ENCODE results near the gene JMJD8.

Gene JMJD8

GRCh38 chr16:729768-730665, 45.9 kb upstream of the JMJD8 start:
- no peak for TF ChIP-seq CTCF (conservative IDR thresholded peaks at IDR 0.05; ENCODE audit: control insufficient read depth, insufficient read depth, low read depth, low read length)
- H3K4me3 ChIP-seq (ENCODE audit: control insufficient read depth, low read depth, low read length), result no peak overlapping the region
- DNase-seq (ENCODE audit: low read depth), result no peak

GRCh38 chr16:728890-729744, 45.0 kb upstream of the JMJD8 start:
- no peak for TF ChIP-seq CTCF (conservative IDR thresholded peaks at IDR 0.05; ENCODE audit: control insufficient read depth, insufficient read depth, low read depth, low read length)
- DNase-seq (ENCODE audit: low read depth), result no peak
- peak overlapping the region; percentile 33 for H3K4me3 ChIP-seq (ENCODE audit: control insufficient read depth, low read depth, low read length)

GRCh38 chr16:728131-728889, 44.2 kb upstream of the JMJD8 start:
- peak overlapping the region; percentile 33 for H3K4me3 ChIP-seq (ENCODE audit: control insufficient read depth, low read depth, low read length)
- TF ChIP-seq CTCF (conservative IDR thresholded peaks at IDR 0.05; ENCODE audit: control insufficient read depth, insufficient read depth, low read depth, low read length), result no peak
- peak; percentile 79 for DNase-seq (ENCODE audit: low read depth)

GRCh38 chr16:727291-727977, 43.3 kb upstream of the JMJD8 start:
- TF ChIP-seq CTCF (conservative IDR thresholded peaks at IDR 0.05; ENCODE audit: control insufficient read depth, insufficient read depth, low read depth, low read length), result no peak
- peak overlapping the region; percentile 47 for H3K4me3 ChIP-seq (ENCODE audit: control insufficient read depth, low read depth, low read length)
- DNase-seq (ENCODE audit: low read depth), result no peak

GRCh38 chr16:726438-727290, 42.5 kb upstream of the JMJD8 start, which contains the start of the genes CCDC78 and HAGHL:
CCDC78 (minus strand) TSS chr16:726443; CDS start chr16:726367, 76 bp downstream.
HAGHL (plus strand) TSS chr16:727106; CDS start chr16:727510, 404 bp downstream.
- DNase-seq (ENCODE audit: low read depth), result peak; percentile 32
- no peak for TF ChIP-seq CTCF (conservative IDR thresholded peaks at IDR 0.05; ENCODE audit: control insufficient read depth, insufficient read depth, low read depth, low read length)
- peak within 1 kb of the TSS; percentile 47 for H3K4me3 ChIP-seq (ENCODE audit: control insufficient read depth, low read depth, low read length)
